ENCODE data around the gene TAC4.
"Not testable (repeated sequence)": the region's sequence is repeated elsewhere in the genome, so short reads cannot be mapped to it uniquely, and the experiment has no call there.

The TAC4 gene

DNA sequence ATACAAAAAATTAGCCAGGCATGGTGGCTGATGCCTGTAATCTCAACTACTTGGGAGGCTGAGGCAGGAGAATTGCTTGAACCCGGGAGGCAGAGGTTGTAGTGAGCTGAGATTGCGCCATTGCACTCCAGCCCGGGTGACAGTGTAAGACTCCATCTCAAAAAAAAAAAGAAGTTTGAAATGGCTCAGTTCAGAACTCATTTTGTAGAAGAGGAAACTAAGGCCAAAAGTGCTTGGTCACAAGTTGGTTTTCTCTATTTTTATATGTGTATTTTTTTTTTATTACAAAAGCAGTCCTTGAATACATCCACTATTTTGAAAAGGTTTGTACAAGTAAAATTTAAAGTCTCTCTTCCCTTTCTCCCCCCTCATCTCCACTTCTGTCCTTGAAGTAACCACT lies 5.5 kb downstream of the TAC4 start:
- no peak for DNase-seq

DNA sequence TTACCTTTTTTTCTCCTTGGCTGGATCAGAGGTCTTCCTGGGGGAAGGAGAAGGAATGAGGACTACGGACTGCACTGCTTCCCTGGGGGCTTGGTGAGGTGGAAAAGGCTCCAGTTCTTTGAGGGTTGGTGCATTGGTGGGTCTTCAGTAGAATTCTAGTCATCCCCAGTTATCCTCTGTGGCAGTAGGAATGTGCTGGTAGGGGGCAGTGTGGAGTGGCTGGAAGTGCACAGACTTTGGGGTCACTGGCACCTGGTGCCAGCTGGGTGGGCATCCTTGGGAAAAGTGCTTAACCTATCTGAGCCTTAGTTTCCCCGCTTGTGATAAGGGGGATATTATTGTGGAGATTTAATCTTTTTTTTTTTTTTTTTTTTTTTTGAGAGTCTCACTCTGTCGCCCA lies 6.3 kb downstream of the TAC4 start:
- DNase-seq, result no peak

DNA sequence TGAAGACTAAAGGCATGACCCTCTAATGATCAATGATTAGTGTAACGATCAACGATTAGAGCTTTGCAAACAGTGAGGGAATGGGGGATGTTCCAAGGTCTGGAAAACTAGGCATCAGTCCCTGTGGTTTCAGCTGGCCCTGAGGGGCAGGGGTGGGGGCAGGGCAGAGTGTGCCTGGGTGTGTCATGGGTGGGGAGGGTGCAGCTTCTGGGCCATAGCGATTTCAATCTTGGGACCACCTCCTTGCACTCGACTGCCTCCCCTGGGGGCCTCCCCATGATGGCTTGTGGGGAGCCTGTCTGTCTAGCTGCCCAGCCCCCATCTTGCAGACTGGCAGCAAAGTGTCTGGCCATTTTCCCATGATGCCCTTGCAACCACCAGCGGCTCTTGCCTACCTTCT lies 8.4 kb downstream of the TAC4 start:
- DNase-seq, result no peak

DNA sequence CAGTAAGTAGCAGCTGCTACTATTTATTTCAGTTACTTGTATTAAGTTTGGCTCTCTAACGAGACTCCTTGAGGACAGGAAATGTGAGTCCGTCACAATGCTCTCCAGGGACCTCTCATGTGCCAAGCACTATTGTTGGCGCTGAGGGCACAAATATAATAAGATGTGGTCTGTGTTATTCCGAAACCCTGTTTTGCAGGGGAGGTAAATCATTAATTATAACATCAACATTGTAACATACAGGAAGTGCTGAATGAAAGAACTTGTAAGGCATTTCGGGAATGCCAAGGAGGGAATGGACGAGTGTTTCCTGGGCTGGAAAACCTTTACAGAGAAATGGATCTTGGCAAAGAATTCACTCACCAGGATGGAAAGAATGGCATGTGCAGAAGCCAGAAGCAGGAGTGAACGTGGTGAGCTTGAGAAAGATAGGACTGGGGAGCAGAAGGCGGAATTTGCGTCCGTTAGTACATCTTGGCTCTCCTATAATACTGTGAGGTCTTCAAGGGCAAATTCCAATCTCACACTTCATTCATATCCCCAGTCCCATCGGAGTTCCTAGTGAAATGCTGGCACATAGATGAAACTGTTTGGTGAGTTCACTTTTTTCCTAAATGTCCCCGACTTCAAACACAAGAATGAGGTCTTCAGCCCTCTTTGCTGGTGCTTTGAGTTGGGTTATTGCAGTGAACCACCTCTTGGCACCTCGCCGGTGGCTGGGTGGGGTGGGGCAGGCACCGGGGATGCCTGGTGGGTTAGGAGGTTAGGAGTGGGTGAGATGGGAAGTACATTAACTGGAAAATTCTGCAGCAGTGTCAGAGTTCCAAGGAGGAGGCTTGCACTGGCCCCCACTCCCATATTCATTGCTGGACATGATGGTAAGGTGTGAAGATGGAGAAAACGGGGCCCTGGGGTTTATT lies 11.5 kb downstream of the TAC4 start:
- DNase-seq, result no peak

DNA sequence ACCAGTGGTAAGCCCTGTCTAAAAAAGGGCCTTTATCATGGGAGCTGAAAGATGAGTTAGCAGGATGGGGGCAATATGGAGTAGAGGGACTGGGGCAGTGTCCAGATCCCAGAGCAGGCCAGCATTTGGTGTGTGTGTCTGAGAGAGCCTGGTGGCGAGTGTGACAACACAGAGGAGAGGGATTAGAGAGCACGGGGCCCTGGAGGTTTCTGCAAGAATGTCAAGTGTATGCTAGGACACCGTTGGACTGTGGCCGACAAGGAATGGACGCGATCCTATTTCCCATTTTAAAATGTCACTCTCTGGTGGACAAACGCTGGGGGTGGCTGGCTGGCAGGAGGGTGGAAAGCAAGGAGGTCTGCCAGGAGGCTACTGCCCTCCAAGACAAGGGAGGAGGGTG lies 12.4 kb downstream of the TAC4 start:
- DNase-seq, result no peak

DNA sequence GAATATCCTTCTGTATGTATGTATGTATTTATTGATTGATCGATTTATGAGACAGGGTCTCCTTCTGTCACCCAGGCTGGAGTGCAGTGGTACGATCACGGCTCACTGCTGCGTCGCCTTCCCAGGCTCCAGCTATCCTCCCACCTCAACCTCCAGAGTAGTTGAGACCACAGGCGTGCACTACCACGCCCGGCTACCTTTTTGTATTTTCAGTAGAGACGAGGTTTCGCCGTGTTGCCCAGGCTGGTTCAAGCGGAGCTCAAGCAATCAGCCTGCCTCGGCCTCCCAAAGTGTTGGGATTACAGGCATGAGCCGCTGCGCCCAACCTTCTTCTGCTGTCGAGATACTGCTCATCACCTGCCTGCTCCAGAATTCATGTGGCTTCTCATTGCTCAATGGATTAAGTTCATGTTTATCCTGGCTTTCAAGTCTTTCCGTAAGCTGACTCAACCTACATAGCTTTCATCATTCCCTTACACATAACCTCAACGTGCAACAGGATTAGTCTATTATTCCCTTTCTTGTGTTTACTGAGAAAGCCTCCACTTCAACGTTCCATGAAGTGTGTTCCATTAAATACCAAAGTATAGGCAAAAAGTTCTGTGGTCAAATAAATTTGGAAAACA lies 13.6 kb downstream of the TAC4 start:
- DNase-seq, result no peak

DNA sequence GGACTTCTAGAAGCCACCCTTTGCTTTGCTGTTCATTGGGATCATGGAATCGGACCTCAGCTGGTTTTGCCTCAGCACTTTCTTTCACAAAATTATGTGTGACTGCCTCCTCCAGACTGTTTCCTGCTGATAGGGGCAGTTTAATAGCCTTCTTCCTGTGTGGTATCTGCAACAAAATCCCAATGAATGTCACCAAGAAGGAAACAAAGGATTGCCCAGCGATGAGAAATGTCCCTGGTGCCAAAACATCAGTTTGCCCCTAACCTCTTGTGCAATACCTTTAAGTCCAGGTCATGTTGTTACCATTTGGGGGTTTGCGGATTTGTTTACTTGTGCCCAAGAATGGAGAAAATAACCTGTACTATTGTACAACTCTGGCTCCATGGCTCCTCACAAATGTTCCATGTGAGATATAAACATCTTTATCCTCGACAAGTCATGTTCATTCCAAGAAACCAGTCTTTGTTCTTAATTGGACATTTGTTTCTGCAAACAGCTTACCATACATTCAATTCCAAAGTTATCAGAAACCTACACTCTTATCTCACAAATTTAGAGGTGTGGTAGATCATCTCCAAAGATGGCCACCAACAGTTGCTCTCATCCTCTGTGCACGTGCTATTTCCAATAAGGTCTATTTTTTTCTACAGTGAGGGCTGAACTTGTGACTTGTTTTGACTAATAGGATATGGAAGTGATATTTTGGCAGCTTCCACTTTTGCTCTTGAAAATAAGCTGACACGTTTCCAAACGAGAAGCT lies 14.8 kb downstream of the TAC4 start:
- no peak for DNase-seq

DNA sequence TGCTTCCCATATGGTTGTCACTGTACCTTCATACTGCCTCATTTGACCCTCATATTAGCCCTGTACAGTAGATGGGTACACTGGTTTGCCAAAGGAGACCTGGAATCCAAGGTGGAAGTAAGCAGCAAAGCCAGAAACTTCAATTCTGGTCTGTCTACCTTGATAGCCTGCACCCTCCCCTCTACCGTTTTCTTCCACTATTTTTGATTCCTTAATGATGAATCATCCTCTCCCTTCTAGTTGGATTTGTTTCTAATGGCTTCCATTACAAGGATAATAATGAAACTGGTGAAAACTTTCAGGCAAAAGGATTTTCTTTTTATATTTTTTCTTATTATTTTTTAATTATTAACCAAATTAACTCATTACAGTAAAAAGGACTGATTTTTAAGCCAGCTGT lies 17.3 kb downstream of the TAC4 start:
- DNase-seq, result no peak

DNA sequence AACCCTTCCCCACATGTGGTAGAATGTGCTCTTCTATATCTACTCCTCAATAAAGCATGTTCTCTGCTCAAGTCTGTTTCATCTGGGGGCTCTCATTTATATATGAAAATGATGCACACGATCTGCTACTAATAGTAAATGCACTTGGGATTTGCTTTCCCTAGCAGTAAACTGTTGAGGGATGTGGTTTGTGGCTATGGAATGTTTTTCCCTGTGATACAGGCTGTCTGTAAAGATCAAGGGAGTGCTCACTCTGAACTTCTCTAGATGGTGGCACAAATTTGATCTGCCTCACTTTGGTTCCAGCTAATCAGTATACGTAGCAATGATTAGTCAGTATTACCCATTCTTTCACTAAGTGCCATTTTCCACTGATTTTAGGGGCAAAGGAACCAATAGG lies 18.8 kb downstream of the TAC4 start:
- no peak for DNase-seq

DNA sequence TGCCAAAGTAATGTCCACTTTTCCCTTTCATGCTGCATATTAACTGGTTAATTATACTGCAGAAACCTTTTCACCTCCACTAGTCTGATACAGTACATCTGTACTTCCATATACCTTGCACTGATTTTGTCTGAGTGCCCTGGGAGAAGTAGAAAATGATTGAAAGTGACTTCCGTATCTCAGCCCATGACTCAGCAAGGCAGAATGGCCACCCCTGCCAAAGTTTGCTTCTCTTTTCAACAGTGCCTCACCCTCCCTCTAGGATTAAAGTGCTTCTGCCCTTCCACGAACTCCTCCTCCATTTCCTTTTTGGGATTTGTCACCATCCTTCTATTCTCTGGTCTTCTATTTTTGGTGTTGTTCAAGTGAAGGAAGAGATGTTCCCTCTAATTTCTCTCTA lies 19.5 kb downstream of the TAC4 start:
- not testable (repeated sequence) for DNase-seq

DNA sequence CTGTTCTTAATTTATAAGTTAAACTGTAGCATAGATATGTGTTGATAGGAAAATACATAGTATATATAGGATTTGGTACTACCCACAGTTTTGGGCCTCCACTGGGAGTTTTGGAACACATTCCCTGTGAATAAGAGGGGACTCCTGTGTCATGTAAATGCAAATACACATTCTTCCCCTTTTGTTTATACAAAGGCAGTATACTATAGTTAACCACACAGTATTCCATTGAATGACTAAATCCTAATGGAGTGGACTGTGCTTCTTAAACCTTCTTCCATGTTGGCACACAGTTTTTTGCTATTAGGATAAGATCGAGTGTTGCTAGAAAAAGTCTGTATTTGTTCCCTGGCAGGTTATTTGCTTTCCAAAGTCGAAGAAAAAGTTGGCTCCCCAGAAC lies 22.2 kb downstream of the TAC4 start:
- DNase-seq, result no peak

DNA sequence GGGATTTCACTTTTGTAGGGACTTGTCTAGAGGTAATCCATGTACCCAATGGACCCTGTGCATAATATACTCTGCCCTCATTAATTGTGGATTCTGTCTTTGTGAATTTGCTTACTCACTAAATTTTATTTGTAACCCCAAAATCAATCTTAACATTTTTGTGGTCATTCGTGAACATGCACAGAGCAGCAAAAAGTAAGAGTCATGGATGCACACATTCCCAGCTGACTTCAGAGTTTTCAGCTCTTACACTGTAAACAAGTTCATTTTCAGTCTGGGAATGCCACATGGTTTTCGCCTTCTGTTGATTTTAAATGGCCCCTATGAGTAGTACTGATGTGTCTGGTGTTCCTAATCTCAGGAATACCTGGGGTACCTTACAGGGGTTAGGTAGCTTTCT lies 24.3 kb downstream of the TAC4 start:
- DNase-seq, result no peak

DNA sequence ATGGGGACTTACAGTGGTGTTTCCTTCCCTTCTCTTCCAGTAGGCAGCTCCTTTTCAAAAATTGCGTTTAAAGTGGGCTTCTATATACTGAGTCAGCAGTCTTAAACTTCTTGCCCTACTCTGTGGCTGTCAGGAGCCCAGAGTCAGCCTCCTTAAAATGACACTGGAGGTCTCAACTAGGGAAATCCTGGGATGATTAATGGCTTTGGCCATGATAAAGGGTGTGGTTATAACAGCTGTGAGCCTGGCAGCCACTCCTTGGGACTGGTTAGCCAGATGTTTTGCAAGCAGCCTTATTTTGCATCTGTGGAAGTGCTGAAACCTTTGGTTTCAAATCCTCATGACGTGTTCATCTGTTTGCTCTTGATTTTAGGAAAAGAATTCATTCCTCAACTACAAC lies 25.0 kb downstream of the TAC4 start:
- no peak for DNase-seq

DNA sequence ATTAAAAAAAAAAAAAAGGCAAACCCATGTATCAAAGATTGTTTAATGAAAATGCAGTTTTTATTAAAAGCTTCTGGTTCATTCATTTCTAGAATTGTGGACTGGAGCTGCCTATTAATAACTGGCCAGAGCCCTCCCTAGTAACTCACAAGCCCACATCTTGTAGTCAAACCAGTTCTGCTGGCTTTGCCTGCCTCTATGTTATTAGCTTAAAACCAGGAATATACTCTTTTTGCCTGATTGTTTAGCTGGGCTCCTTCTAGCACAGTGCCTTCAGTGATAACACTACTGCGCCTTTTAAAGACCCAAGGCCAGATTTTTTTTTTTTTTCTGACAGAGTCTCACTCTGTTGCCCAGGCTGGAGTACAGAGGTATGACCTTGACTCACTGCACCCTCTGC lies 26.0 kb downstream of the TAC4 start:
- no peak for DNase-seq

DNA sequence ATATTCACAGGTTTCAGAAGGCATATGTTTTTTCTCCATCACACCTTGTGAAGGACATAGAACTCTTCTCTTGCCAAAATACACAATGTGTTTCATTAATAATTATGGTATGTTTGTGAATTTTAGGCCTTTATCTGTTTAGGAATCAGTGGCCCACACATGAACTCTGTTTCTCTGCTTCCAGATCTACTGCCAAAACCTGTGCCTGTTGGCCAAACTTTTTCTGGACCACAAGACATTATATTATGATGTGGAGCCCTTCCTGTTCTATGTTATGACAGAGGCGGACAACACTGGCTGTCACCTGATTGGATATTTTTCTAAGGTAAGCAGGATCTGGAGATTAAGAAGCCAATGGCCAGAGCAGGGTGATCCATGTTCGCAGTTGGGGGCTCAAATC lies 26.4 kb downstream of the TAC4 start:
- no peak for DNase-seq

DNA sequence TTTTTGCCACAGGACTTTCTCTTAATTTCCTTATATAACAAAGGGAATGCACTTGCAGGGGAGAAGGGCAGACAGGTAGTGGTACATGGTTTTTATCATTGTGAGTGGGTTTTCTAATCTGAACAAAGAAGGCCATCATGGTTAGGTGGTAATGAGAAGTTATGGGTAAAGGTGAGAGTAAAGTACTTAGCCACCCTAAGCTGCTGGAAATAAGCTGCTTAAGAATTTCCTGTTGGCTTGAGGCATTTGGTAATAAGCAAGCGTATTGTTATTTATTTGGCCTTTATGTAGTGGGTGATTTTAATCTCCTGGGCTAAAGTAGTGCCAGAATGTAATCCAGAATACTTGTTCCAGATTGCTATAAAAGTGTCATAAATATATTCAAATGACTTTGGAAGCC lies 27.1 kb downstream of the TAC4 start:
- no peak for DNase-seq

DNA sequence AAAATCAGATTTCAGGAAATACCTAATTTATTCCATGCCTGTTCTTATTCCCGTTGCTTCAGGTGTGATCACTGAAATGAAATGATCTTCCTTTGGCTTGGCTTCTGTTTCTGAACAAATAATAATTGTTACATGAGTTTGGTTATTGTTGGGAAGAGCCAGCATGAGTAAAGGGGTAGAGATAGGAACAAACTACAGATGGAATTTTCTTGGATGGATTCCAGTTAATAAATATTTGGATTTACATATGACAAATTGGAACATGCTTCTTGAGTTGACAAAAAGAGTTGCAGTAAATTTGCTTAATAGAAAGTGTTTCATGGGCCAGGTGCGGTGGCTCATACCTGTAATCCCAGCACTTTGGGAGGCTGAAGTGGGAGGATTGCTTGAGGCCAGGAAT lies 28.2 kb downstream of the TAC4 start:
- no peak for DNase-seq

DNA sequence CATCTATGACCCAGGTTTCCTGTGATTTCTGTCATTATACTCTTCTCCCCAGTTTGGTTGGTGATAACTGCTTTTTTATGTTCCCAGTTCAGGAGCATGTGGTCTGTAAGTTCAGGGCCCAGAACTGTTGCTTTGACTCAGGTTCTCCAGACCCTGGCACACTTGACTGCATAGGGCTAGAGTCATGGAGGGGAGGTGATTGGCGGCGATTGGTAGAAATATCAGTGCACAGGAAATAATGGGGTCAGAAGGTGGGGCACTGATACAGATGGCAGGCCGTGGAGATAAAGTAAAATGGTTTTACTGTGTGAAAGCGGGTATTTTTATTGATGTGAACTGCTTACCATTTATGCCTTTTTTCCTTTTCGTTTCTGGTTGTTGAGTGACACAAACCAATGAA lies 28.7 kb downstream of the TAC4 start:
- DNase-seq, result no peak

DNA sequence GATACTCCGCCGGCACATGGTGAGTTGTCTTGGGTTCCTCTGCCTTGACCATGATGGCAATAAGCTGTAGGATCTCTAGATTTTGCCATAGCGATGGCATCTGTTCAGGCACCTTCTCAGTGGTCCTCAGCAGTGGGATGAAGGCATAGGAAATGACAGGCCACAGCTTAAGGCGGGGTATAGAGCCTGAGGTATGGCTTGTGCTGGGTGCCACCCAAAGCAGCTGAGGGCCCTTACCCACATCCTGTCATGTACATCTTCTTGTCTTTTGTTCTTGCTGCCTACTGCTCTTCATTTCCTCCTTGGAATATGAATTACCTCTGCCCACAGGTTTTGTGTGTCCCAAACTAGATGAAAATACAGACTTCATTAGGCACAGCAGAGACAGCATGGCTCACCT lies 29.9 kb downstream of the TAC4 start:
- DNase-seq, result no peak

DNA sequence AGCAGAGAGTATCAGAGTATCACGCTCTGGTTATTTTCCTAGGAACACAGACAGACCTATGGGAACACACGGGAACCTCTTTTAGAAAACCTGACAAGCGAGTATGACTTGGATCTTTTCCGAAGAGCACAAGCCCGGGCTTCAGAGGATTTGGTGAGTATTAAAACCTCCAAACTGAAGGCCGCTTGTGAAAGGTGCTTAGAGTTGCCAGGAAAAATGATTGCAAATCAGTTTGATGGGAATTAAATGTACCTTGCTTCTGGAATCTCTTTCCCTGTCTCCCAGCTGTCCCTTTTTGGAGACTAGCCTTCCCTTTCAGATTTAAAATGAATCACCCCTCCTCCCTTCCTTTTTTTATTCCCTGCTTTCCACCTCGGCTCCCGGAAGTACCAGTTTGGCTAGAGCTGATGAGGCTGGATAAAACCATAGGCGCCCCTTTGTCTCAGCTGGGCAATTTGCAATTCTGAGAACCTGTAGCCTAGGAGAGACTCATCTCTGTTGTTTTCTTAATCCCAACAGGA lies 32.0 kb downstream of the TAC4 start:
- no peak for DNase-seq

DNA sequence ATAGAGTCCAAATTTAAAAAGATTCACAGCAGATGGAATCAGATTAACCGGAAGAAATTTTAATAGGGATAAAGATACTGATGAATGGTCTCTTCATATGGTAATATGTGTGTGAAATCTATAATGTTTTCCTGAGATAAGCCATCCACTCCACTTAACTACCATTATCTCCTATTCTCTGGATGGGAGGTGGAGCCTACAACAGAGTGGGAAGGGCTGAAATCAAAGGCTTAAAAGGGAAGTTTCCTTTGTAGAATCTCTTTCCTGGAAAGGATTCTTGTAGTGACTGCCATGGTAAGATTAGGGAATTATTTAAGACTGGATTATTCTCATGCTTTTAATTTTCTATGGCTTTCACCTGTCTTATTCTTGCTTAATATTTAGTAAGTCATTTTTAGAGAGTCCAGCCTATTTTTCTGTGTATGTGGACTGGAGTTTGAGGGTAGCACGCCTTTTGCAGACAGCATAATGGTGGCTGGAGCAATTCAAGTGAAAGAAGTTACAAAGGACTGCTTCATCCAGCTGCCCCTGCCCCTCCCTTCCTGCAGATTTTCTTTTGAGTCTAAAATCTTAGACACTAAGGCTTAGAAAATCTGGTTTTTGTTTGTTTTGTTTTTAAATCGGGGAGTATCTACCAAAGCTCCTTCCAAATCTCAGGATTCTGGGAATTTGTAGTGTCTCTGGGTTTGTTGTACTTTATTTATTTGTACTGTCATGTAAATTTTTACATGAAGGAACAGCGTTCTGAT lies 32.9 kb downstream of the TAC4 start:
- DNase-seq, result peak in 1 of 2 donors; percentile 4

DNA sequence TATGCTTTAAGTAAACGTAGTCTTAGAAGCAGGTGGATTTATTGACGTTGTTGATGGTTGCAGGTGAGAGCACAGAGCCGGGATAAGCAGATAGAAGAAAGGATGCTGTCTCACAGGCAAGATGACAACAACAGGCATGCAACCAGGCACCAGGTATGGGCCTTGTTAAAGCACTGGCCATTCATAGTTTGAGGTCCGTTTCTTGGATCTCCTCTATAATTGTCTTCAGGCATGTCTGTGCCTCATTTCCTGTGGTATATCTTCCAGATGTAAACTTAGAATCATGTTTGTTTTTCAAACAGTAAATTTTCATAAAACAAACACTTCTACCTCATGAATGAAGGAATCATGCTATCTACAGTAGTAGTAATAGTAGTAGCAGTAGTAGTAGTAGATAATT lies 38.8 kb downstream of the TAC4 start:
- DNase-seq, result no peak

DNA sequence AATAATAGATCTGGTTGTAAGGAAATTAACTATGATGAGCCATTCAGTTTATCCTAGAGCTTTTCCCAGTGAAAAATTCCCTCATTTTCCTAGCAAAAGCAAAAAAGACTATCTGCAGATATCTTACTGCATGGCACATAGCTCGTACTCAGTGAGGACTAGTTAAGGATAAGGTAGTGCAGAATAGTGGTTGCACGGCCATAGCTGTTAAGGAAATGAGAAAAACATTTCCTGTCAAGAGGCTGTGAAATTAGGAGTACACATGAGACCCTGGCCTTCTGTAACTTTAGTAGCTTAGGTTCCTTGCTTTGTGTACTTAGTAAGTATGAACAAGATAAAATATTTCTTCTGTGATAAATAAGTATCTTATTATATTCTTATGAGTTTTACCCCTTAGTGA lies 49.1 kb downstream of the TAC4 start:
- no peak for DNase-seq
